NB4 (cell line): Measurements from ENCODE around the gene SBNO2.

ENCODE experiments used
- MAX ChIP-seq: IDR thresholded peaks from 2 replicates; pipeline ENCODE4 v1.6.1; 2011; ENCODE audit warnings: low read depth, low read length
- MYC ChIP-seq: IDR thresholded peaks from 2 replicates; pipeline ENCODE4 v1.6.1; 2011; ENCODE audit warnings: low read depth, low read length
- POLR2A ChIP-seq: IDR thresholded peaks from 2 replicates; pipeline ENCODE4 v1.6.1; 2011; ENCODE audit warnings: mild to moderate bottlenecking; ENCODE audit not compliant: insufficient read length; ENCODE audit errors: extremely low read depth
- TF ChIP-seq, protein P1 (sequence below): IDR thresholded peaks from one replicate; pipeline ENCODE4 v1.5.1; 2012; ENCODE audit warnings: low read depth, low read length

GRCh38 chr19:1163934-1164683 is 10.0 kb downstream of the SBNO2 start:
- TF ChIP-seq, protein P1, sequence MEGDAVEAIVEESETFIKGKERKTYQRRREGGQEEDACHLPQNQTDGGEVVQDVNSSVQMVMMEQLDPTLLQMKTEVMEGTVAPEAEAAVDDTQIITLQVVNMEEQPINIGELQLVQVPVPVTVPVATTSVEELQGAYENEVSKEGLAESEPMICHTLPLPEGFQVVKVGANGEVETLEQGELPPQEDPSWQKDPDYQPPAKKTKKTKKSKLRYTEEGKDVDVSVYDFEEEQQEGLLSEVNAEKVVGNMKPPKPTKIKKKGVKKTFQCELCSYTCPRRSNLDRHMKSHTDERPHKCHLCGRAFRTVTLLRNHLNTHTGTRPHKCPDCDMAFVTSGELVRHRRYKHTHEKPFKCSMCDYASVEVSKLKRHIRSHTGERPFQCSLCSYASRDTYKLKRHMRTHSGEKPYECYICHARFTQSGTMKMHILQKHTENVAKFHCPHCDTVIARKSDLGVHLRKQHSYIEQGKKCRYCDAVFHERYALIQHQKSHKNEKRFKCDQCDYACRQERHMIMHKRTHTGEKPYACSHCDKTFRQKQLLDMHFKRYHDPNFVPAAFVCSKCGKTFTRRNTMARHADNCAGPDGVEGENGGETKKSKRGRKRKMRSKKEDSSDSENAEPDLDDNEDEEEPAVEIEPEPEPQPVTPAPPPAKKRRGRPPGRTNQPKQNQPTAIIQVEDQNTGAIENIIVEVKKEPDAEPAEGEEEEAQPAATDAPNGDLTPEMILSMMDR: no peak
- no peak for TF ChIP-seq POLR2A
- TF ChIP-seq MAX: no peak
- no peak for TF ChIP-seq MYC
